ENCODE measurements around the gene DNM1. TPM values are rescaled to one million over a fixed set of nuclear protein-coding genes. Genes with fewer than 3 reads are reported as not detected.

DNM1 gene
- total and polyA plus RNA-seq, 7 donors = 1.1 to 5.4 (median 2.1) TPM

DNA sequence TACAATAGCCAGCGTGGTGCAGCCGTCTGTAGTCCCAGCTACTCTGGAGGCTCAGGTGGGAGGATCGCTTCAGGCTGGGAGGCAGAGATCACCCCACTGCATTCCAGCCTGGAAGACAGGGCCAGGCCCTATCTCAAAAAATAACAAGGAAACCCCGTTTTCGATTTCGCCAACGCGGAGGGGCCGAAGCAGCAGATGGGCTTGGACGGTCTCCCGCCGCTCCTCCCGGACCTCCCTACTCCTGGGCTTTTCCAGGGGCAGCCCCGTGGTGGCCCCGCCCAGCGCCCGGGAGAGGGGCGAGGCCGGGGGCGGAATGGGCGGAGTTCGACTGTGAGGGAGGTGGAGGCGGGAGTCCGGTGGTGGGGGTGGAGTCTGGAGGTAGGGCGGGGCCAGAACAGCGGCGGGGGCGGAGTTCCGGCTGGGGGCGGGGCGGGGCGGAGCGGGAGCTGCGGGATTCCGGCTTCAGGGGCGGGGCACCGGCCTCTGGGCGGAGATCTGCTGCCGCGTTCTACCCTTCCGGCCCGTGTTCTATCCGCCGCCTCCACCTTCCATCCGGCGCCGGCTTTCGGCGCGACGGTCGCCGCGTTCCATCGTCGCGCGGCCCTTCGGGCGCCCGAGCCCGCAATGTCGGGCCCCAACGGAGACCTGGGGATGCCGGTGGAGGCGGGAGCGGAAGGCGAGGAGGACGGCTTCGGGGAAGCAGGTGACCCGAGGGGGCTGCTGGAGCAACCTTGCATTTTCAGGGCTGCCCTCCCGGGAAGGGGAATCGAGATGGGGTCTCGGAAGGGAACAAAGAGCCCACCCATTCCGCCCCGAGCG lies 43.2 kb upstream of the DNM1 start, which contains the start of gene BBLN:
Gene BBLN, plus strand, starts transcription at position 482 of the 819 bp plus-strand sequence. Its CDS starts 143 bp downstream, at position 625.
- WGBS, 3 donors = 0 to 1% (median 0%) methylated on average over 40 to 74 of the region's 77 CpGs
- DNase-seq (peak; percentile 94 to 97), ATAC-seq (peak; percentile 92 to 93 (median 93))
- H3K36me3 ChIP-seq (ENCODE audit: insufficient read depth in 1 of 2, low read depth in 1 of 2) = peaks cover 5 to 28% of the 10 kb centered on the region in 2 donors
- intact Hi-C loops (cut with DNase I) = no loop called here
- TF ChIP-seq CTCF (IDR thresholded peaks at IDR 0.05) = no peak
- H3K4me3 ChIP-seq = peak within 1 kb of the TSS; percentile 75
- H3K27me3 ChIP-seq (ENCODE audit: insufficient read depth in 3 of 3, low read length in 2 of 3) = no peaks in the 10 kb centered on the region
- peak within 1 kb of the TSS; percentile 65 for H3K27ac ChIP-seq
- H3K9me3 ChIP-seq = no peaks in the 10 kb centered on the region
- peaks cover 14% of the 10 kb centered on the region for H3K4me1 ChIP-seq

- no peaks in the 10 kb centered on the region for H3K27me3 ChIP-seq (ENCODE audit: insufficient read depth in 3 of 3, low read length in 2 of 3)
- peaks cover 5 to 34% of the 10 kb centered on the region in 2 donors for H3K36me3 ChIP-seq (ENCODE audit: insufficient read depth in 1 of 2, low read depth in 1 of 2)
- no peaks in the 10 kb centered on the region for H3K9me3 ChIP-seq
- intact Hi-C loops (cut with DNase I) = no loop called here
- TF ChIP-seq CTCF (IDR thresholded peaks at IDR 0.05) = no peak
- H3K4me3 ChIP-seq = peak overlapping the region; percentile 75
- WGBS, 3 donors = 1 to 4% (median 3%) methylated on average over 23 of the region's 23 CpGs
- peak; percentile 35 to 64 for DNase-seq
- peaks cover 14% of the 10 kb centered on the region for H3K4me1 ChIP-seq
- peak overlapping the region; percentile 65 for H3K27ac ChIP-seq
- ATAC-seq = peak; percentile 1 to 14 (median 4)
Measured at GRCh38 chr9:128160603-128160987, 42.6 kb upstream of the DNM1 start.

GRCh38 chr9:128161215-128161902 lies 41.8 kb upstream of the DNM1 start:
- no peak for DNase-seq
- no peak for ATAC-seq

More at GRCh38 chr9:128161215-128161902, 41.8 kb upstream of the DNM1 start:
- WGBS, 3 donors = 88 to 92% (median 88%) methylated on average over 13 of the region's 13 CpGs
- Histone ChIP-seq H3K36me3 (ENCODE audit: insufficient read depth in 1 of 2, low read depth in 1 of 2) (peaks cover 9 to 42% of the 10 kb centered on the region in 2 donors), H3K9me3 (no peaks in the 10 kb centered on the region), H3K4me1 (peaks cover 14% of the 10 kb centered on the region), H3K27ac (no peak overlapping the region), H3K4me3 (no peak overlapping the region), H3K27me3 (ENCODE audit: insufficient read depth in 3 of 3, low read length in 2 of 3) (no peaks in the 10 kb centered on the region)
- no peak for TF ChIP-seq CTCF (IDR thresholded peaks at IDR 0.05)
- intact Hi-C loops (cut with DNase I) = no loop called here
